Measurements from ENCODE around the gene PCID2.

Gene PCID2

DNA sequence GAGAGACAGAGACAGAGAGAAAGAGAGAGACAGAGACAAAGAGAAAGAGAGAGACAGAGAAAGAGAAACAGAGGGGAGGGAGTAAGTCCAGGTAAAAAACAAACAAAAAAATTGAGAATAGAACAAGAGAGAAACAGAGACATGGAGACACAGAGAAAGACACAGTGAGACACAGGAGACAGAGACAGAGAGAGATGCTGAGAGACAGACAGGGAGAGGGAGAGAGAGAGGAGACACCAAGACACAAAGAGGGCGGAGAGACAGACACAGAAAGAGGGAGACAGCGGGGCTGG lies 55.8 kb downstream of the PCID2 start:
- Histone ChIP-seq H2AFZ (ENCODE audit: low read length) (no peak overlapping the region), H3K9ac (ENCODE audit: low read length) (no peak overlapping the region), H3K27ac (ENCODE audit: low read depth, low read length, poor library complexity, severe bottlenecking) (no peak overlapping the region)

DNA sequence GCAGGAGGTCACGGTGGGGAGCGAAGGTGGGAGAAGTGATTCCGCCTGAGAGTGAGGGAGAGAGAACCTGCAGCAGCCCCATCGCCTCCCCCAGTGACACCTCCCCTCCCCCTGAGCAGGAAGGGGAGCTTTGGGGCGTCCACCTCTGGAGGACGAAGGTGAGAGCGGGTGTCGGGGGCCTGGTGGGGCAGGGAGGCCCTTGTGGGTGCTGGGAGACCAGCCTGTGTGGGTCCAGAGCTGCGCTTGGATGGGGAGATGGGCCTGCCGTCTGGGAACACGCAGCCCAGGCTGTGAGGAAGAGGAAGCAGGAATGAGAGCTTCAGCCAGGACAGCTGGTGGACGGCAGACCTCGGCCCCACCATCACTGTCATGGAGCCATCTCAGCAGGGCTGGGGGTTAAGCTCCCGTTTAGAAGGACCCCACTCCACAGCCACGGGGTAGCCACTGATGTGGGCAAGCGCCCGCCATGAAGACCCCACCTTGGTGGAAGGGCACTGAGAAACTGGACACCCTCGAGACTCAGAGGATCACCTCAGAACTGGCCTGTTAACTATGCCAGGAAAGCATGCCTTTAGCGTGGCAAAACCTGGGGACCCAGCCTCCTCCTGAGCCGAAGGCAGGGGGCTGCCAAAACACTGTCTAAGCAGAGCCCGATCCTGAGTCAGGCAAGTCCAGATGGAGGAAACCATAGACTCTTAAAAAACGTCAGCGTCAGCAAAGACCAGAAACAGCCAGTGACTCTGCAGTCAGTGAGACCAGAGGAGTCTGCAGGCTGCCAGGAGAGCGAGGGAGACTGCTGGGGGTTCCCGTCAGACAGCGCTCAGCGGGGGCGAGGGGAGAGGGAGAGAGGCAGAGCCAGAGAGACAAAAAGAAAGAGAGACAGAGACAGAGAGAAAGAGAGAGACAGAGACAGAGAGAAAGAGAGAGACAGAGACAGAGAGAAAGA lies 56.5 kb downstream of the PCID2 start:
- peaks cover 17% of the 10 kb centered on the region for H3K4me1 ChIP-seq (ENCODE audit: insufficient read depth, low read length, severe bottlenecking)

More for the DNA sequence above, 55.8 kb downstream of the PCID2 start:
- TF ChIP-seq, protein P1, sequence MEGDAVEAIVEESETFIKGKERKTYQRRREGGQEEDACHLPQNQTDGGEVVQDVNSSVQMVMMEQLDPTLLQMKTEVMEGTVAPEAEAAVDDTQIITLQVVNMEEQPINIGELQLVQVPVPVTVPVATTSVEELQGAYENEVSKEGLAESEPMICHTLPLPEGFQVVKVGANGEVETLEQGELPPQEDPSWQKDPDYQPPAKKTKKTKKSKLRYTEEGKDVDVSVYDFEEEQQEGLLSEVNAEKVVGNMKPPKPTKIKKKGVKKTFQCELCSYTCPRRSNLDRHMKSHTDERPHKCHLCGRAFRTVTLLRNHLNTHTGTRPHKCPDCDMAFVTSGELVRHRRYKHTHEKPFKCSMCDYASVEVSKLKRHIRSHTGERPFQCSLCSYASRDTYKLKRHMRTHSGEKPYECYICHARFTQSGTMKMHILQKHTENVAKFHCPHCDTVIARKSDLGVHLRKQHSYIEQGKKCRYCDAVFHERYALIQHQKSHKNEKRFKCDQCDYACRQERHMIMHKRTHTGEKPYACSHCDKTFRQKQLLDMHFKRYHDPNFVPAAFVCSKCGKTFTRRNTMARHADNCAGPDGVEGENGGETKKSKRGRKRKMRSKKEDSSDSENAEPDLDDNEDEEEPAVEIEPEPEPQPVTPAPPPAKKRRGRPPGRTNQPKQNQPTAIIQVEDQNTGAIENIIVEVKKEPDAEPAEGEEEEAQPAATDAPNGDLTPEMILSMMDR (IDR thresholded peaks at IDR 0.05; ENCODE audit: low read length) = no peak
- TF ChIP-seq EZH2 (IDR thresholded peaks at IDR 0.05; ENCODE audit: borderline replicate concordance, low read length) = no peak
- H3K4me2 ChIP-seq (ENCODE audit: low read length) = peak overlapping the region; percentile 54; the same call in 1 of the 2 replicates
- no peaks in the 10 kb centered on the region for H3K79me2 ChIP-seq (ENCODE audit: insufficient read depth, low read length)
- H3K4me1 ChIP-seq (ENCODE audit: insufficient read depth, low read length, severe bottlenecking) = peaks cover 17% of the 10 kb centered on the region
- no peaks in the 10 kb centered on the region for H3K9me2 ChIP-seq (ENCODE audit: low read depth, low read length)
- H3K36me3 ChIP-seq (ENCODE audit: insufficient read depth, low read length) = peaks cover 5% of the 10 kb centered on the region; the same call in 1 of the 2 replicates
- H3K4me3 ChIP-seq (ENCODE audit: low read depth, low read length, poor library complexity, severe bottlenecking) = no peak overlapping the region
- no peaks in the 10 kb centered on the region for H4K20me1 ChIP-seq (ENCODE audit: insufficient read depth, low read length)
- H3K9me3 ChIP-seq (ENCODE audit: low read length) = peaks cover 8% of the 10 kb centered on the region
- peaks cover 32% of the 10 kb centered on the region; the same call in 1 of the 2 replicates for H3K27me3 ChIP-seq (ENCODE audit: insufficient read depth, low read length)
- no peaks in the 10 kb centered on the region for H3F3A ChIP-seq (ENCODE audit: insufficient read depth, low read length)

DNA sequence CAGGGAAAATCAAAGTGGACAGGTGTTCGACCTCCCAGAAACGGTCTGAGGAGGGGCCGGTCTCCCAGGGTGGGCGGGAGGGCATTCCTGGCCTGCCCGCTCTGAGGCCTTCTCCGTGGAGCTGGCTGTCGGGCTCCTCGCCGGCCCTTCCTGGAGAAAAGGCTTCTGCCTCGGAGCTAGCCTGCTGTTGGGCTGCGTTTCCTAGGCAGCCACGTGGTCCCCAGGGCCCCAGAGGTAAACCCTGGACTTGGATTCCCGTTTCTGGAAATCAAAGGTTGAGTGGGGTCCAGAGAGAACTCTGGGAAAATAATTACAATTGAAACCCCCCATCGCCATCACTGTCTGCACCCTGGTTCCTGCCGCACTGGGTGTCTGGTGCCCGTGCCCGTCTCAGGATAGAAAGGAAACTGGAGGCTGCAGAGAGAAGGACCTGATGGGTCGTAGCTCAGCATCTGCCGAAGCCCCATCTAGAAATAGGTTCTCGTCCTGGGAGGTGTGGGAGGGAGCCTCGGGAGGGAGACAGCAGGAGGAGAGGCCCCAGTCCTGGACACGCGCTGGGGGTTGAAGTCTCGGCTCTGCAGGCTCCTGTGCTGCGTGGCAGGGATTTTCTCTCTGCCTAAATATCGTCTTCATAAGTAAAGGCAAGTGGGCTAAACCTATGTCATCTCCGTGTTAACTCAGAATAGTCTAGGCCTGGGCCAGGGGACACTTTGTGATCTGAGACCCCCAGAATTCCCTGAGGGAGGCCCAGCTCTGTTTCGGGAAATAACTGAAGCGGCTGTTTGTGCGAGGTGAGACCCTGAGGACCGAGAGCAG lies 57.7 kb downstream of the PCID2 start:
- no peak overlapping the region for H3K9ac ChIP-seq (ENCODE audit: low read length)
- H3K4me2 ChIP-seq (ENCODE audit: low read length) = no peak overlapping the region
- H3K9me2 ChIP-seq (ENCODE audit: low read depth, low read length) = no peaks in the 10 kb centered on the region
- no peak overlapping the region for H3K4me3 ChIP-seq (ENCODE audit: low read depth, low read length, poor library complexity, severe bottlenecking)
- no peak overlapping the region for H2AFZ ChIP-seq (ENCODE audit: low read length)
- H3K79me2 ChIP-seq (ENCODE audit: insufficient read depth, low read length) = no peaks in the 10 kb centered on the region
- H3K9me3 ChIP-seq (ENCODE audit: low read length) = peaks cover 5% of the 10 kb centered on the region; the same call in 1 of the 2 replicates
- peaks cover 35% of the 10 kb centered on the region; the same call in 1 of the 2 replicates for H3K27me3 ChIP-seq (ENCODE audit: insufficient read depth, low read length)
- peaks cover 17% of the 10 kb centered on the region for H3K4me1 ChIP-seq (ENCODE audit: insufficient read depth, low read length, severe bottlenecking)
- TF ChIP-seq, protein P1 (IDR thresholded peaks at IDR 0.05; ENCODE audit: low read length) = no peak
- TF ChIP-seq EZH2 (IDR thresholded peaks at IDR 0.05; ENCODE audit: borderline replicate concordance, low read length) = no peak
- H4K20me1 ChIP-seq (ENCODE audit: insufficient read depth, low read length) = no peaks in the 10 kb centered on the region
- H3F3A ChIP-seq (ENCODE audit: insufficient read depth, low read length) = no peaks in the 10 kb centered on the region
- no peak overlapping the region for H3K27ac ChIP-seq (ENCODE audit: low read depth, low read length, poor library complexity, severe bottlenecking)
- no peaks in the 10 kb centered on the region; the same call in 1 of the 2 replicates for H3K36me3 ChIP-seq (ENCODE audit: insufficient read depth, low read length)

More for the DNA sequence above, 56.5 kb downstream of the PCID2 start:
- TF ChIP-seq, protein P1 (IDR thresholded peaks at IDR 0.05; ENCODE audit: low read length) = no peak
- no peak for TF ChIP-seq EZH2 (IDR thresholded peaks at IDR 0.05; ENCODE audit: borderline replicate concordance, low read length)
- Histone ChIP-seq H3K27me3 (ENCODE audit: insufficient read depth, low read length) (peaks cover 34% of the 10 kb centered on the region; the same call in 1 of the 2 replicates), H3K9me3 (ENCODE audit: low read length) (peaks cover 8% of the 10 kb centered on the region), H3K36me3 (ENCODE audit: insufficient read depth, low read length) (peaks cover 5% of the 10 kb centered on the region; the same call in 1 of the 2 replicates), H3F3A (ENCODE audit: insufficient read depth, low read length) (no peaks in the 10 kb centered on the region), H3K79me2 (ENCODE audit: insufficient read depth, low read length) (no peaks in the 10 kb centered on the region), H3K27ac (ENCODE audit: low read depth, low read length, poor library complexity, severe bottlenecking) (no peak overlapping the region), H3K9ac (ENCODE audit: low read length) (no peak overlapping the region), H4K20me1 (ENCODE audit: insufficient read depth, low read length) (no peaks in the 10 kb centered on the region), H3K4me2 (ENCODE audit: low read length) (no peak overlapping the region), H3K4me3 (ENCODE audit: low read depth, low read length, poor library complexity, severe bottlenecking) (no peak overlapping the region), H2AFZ (ENCODE audit: low read length) (no peak overlapping the region), H3K9me2 (ENCODE audit: low read depth, low read length) (no peaks in the 10 kb centered on the region)

Measured in OCI-LY1 (cell line).